Osteoblast (primary cell): ENCODE measurements around the gene KIAA0753. TPM values are rescaled to one million over a fixed set of nuclear protein-coding genes. Genes with fewer than 3 reads are reported as not detected.

Experiments used
- DNase-seq: peaks from one replicate; pipeline ENCODE4 v3.0.0; 2011; ENCODE audit warnings: low spot score, mixed read lengths; ENCODE audit not compliant: insufficient read length; ENCODE audit errors: missing footprints
- H2AFZ ChIP-seq: 2 replicates; pipeline ENCODE4 v1.6.0; 2011; ENCODE audit warnings: mild to moderate bottlenecking, low read length
- H3K27ac ChIP-seq: 2 replicates; pipeline ENCODE4 v1.5.1; 2011; ENCODE audit warnings: mild to moderate bottlenecking, low read depth, low read length, moderate library complexity
- H3K27me3 ChIP-seq: 2 replicates; pipeline ENCODE4 v1.6.0; 2012; ENCODE audit warnings: mild to moderate bottlenecking, control low read depth, inconsistent platforms, low read length, moderate library complexity; ENCODE audit not compliant: insufficient read depth
- H3K36me3 ChIP-seq: 2 replicates; pipeline ENCODE4 v1.5.1; 2011; ENCODE audit warnings: mild to moderate bottlenecking, low read length, control low read depth, moderate library complexity; ENCODE audit not compliant: insufficient read depth
- H3K4me1 ChIP-seq: 2 replicates; pipeline ENCODE4 v1.5.1; 2011; ENCODE audit warnings: mild to moderate bottlenecking, low read length, control low read depth, moderate library complexity; ENCODE audit not compliant: insufficient read depth
- H3K4me2 ChIP-seq: 2 replicates; pipeline ENCODE4 v1.6.0; 2011; ENCODE audit warnings: mild to moderate bottlenecking, low read length; ENCODE audit not compliant: insufficient read depth
- H3K4me3 ChIP-seq: fragments of 200-600 bp; sonication (generic); 3 replicates; pipeline ENCODE4 v1.5.1; 2012; ENCODE audit warnings: mild to moderate bottlenecking, low read length, inconsistent platforms; ENCODE audit not compliant: insufficient read depth
- H3K79me2 ChIP-seq: 2 replicates; pipeline ENCODE4 v1.6.0; 2012; ENCODE audit warnings: mild to moderate bottlenecking, low read length, control low read depth, inconsistent platforms; ENCODE audit not compliant: insufficient read depth
- H3K9me3 ChIP-seq: 2 replicates; pipeline ENCODE4 v1.5.1; 2011; ENCODE audit warnings: low read depth, low read length, control low read depth
- H4K20me1 ChIP-seq: 2 replicates; pipeline ENCODE4 v1.6.0; 2012; ENCODE audit warnings: mild to moderate bottlenecking, low read length, control low read depth; ENCODE audit not compliant: insufficient read depth
- CTCF ChIP-seq: IDR thresholded peaks from 2 replicates; pipeline ENCODE4 v1.5.1; 2011; ENCODE audit warnings: mild to moderate bottlenecking, low read depth, low read length, moderate library complexity; ENCODE audit errors: extremely low read depth
- total RNA-seq: library from RNA; depleted of rRNA; stranded (reverse); fragments of >200 nt; gene quantifications from 2 replicates; pipeline ENCODE4 v1.2.3, GENCODE V29; 2012

The KIAA0753 gene
- total RNA-seq, 1 donor = 17.0 TPM

GRCh38 chr17:6681671-6682070 lies 41.2 kb upstream of the KIAA0753 start:
- peaks cover 2% of the 10 kb centered on the region for H4K20me1 ChIP-seq
- H3K4me2 ChIP-seq = no peak overlapping the region
- H3K9me3 ChIP-seq = no peaks in the 10 kb centered on the region
- H3K79me2 ChIP-seq = no peaks in the 10 kb centered on the region
- DNase-seq = no peak
- no peak overlapping the region for H3K27ac ChIP-seq
- no peaks in the 10 kb centered on the region for H3K36me3 ChIP-seq
- no peak overlapping the region for H3K4me3 ChIP-seq
- no peak overlapping the region for H2AFZ ChIP-seq
- H3K4me1 ChIP-seq = peaks cover 4% of the 10 kb centered on the region
- TF ChIP-seq CTCF = no peak
- H3K27me3 ChIP-seq = peaks cover 36% of the 10 kb centered on the region

- Histone ChIP-seq H3K4me2 (no peak overlapping the region), H3K9me3 (no peaks in the 10 kb centered on the region), H2AFZ (no peak overlapping the region), H3K27me3 (peaks cover 37% of the 10 kb centered on the region), H3K4me1 (peaks cover 4% of the 10 kb centered on the region), H4K20me1 (peaks cover 2% of the 10 kb centered on the region), H3K4me3 (no peak overlapping the region), H3K27ac (no peak overlapping the region), H3K79me2 (no peaks in the 10 kb centered on the region), H3K36me3 (no peaks in the 10 kb centered on the region)
- DNase-seq = no peak
- TF ChIP-seq CTCF = no peak
These were observed 40.7 kb upstream of the KIAA0753 start for GRCh38 chr17:6681176-6681575.

GRCh38 chr17:6679241-6679640 lies 38.7 kb upstream of the KIAA0753 start:
- DNase-seq = no peak
- H3K4me1 ChIP-seq = peaks cover 4% of the 10 kb centered on the region
- peaks cover 44% of the 10 kb centered on the region for H3K27me3 ChIP-seq
- no peak overlapping the region for H3K4me3 ChIP-seq
- peaks cover 2% of the 10 kb centered on the region for H4K20me1 ChIP-seq
- no peak for TF ChIP-seq CTCF
- no peaks in the 10 kb centered on the region for H3K9me3 ChIP-seq
- H3K4me2 ChIP-seq = no peak overlapping the region
- no peaks in the 10 kb centered on the region for H3K36me3 ChIP-seq
- H3K79me2 ChIP-seq = no peaks in the 10 kb centered on the region
- no peak overlapping the region for H2AFZ ChIP-seq
- no peak overlapping the region for H3K27ac ChIP-seq

GRCh38 chr17:6677946-6678345 lies 37.4 kb upstream of the KIAA0753 start:
- peaks cover 2% of the 10 kb centered on the region for H4K20me1 ChIP-seq
- H3K4me2 ChIP-seq = no peak overlapping the region
- peaks cover 44% of the 10 kb centered on the region for H3K27me3 ChIP-seq
- H3K4me3 ChIP-seq = no peak overlapping the region
- H3K27ac ChIP-seq = no peak overlapping the region
- TF ChIP-seq CTCF = no peak
- DNase-seq = no peak
- H3K9me3 ChIP-seq = no peaks in the 10 kb centered on the region
- H3K36me3 ChIP-seq = no peaks in the 10 kb centered on the region
- peaks cover 4% of the 10 kb centered on the region for H3K4me1 ChIP-seq
- H3K79me2 ChIP-seq = no peaks in the 10 kb centered on the region
- H2AFZ ChIP-seq = no peak overlapping the region
